ENCODE results near the gene SPEN.

The SPEN gene

DNA sequence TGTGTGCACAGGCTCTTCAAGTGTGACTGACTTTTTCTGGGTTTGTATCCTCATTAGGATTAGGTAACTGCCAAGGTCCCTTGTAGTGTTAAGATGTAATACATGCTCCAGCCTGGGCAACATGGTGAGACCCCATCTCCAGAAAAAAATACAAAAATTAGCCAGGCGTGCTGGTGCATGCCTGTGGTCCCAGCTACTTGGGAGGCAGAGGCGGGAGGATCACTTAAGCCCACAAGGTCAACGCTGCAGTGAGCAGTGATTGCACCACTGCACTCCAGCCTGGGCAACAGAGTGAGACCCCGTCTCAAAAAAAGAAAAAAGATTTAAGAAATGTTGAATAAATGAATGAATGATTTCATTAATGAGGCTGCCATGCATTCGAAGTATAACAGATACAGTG, 113.3 kb downstream of the SPEN start:
- H3K79me2 ChIP-seq (ENCODE audit: control insufficient read depth, insufficient read depth, low read length) = no peaks in the 10 kb centered on the region
- H3K36me3 ChIP-seq (ENCODE audit: control insufficient read depth, insufficient read depth, low read length) = peaks cover 2% of the 10 kb centered on the region
- no peak overlapping the region for H4K5ac ChIP-seq (ENCODE audit: low read length)
- no peak overlapping the region for H3K4me2 ChIP-seq (ENCODE audit: low read length)
- no peak overlapping the region for H3K23ac ChIP-seq (ENCODE audit: low read length)
- H2BK15ac ChIP-seq (replicated peaks; ENCODE audit: low read depth) = no peak overlapping the region
- no peak overlapping the region for H3K18ac ChIP-seq (ENCODE audit: low read length)
- H3K4me3 ChIP-seq (ENCODE audit: low read length) = no peak overlapping the region
- H3K79me1 ChIP-seq (ENCODE audit: low read length) = peaks cover 7% of the 10 kb centered on the region
- H2BK120ac ChIP-seq (ENCODE audit: low read depth, low read length) = no peak overlapping the region
- H3K4me1 ChIP-seq (ENCODE audit: control insufficient read depth, low read depth, low read length) = peaks cover 2% of the 10 kb centered on the region
- no peak overlapping the region for H3K56ac ChIP-seq (ENCODE audit: low read length)
- H3K9ac ChIP-seq (ENCODE audit: low read length) = no peak overlapping the region
- H2BK5ac ChIP-seq (ENCODE audit: low read length) = no peak overlapping the region
- no peak overlapping the region for H3K27ac ChIP-seq (ENCODE audit: low read depth, low read length)
- H3K4ac ChIP-seq (ENCODE audit: low read depth, low read length) = no peak overlapping the region
- no peak overlapping the region for H4K8ac ChIP-seq (ENCODE audit: low read depth, low read length)
- no peak for DNase-seq
- no peak overlapping the region for H2AK5ac ChIP-seq (ENCODE audit: low read length)
- no peaks in the 10 kb centered on the region for H3K27me3 ChIP-seq (ENCODE audit: insufficient read depth, low read length, poor library complexity)
- WGBS (ENCODE audit: extremely low coverage, insufficient coverage, low lambda C conversion rate) = no CpG with 5 or more reads among the region's 5 CpGs

DNA sequence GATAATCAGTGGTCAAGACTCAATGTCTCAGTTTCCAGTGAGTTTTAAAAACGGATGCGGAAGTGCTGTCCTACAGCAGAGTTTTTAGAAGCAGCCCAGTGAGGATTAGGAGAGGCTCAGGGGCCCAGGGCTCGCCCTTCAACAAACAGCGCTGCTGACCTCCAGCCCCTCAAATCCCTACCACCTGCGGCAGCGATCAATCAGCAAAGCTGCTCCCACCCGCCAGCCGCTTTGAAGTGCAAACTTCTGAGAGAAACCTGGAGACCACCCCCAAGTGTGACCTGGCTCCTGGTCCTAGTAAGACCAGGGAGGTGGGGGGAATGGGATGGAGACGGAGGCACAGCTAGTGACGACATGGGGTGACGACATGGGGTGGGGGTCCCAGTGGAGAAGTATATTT, 114.0 kb downstream of the SPEN start:
- H2BK120ac ChIP-seq (ENCODE audit: low read depth, low read length) = no peak overlapping the region
- H3K36me3 ChIP-seq (ENCODE audit: control insufficient read depth, insufficient read depth, low read length) = peaks cover 2% of the 10 kb centered on the region
- no peak for DNase-seq
- peaks cover 2% of the 10 kb centered on the region for H3K4me1 ChIP-seq (ENCODE audit: control insufficient read depth, low read depth, low read length)
- H4K5ac ChIP-seq (ENCODE audit: low read length) = no peak overlapping the region
- no peaks in the 10 kb centered on the region for H3K79me2 ChIP-seq (ENCODE audit: control insufficient read depth, insufficient read depth, low read length)
- no peak overlapping the region for H3K23ac ChIP-seq (ENCODE audit: low read length)
- H3K27ac ChIP-seq (ENCODE audit: low read depth, low read length) = no peak overlapping the region
- H3K27me3 ChIP-seq (ENCODE audit: insufficient read depth, low read length, poor library complexity) = no peaks in the 10 kb centered on the region
- no peak overlapping the region for H3K56ac ChIP-seq (ENCODE audit: low read length)
- no CpG with 5 or more reads among the region's 11 CpGs for WGBS (ENCODE audit: extremely low coverage, insufficient coverage, low lambda C conversion rate)
- no peak overlapping the region for H3K4me2 ChIP-seq (ENCODE audit: low read length)
- no peak overlapping the region for H3K18ac ChIP-seq (ENCODE audit: low read length)
- no peak overlapping the region for H3K4ac ChIP-seq (ENCODE audit: low read depth, low read length)
- no peak overlapping the region for H2BK5ac ChIP-seq (ENCODE audit: low read length)
- peaks cover 3% of the 10 kb centered on the region for H3K79me1 ChIP-seq (ENCODE audit: low read length)
- H2AK5ac ChIP-seq (ENCODE audit: low read length) = no peak overlapping the region
- H2BK15ac ChIP-seq (replicated peaks; ENCODE audit: low read depth) = no peak overlapping the region
- H3K4me3 ChIP-seq (ENCODE audit: low read length) = no peak overlapping the region
- H4K8ac ChIP-seq (ENCODE audit: low read depth, low read length) = no peak overlapping the region
- H3K9ac ChIP-seq (ENCODE audit: low read length) = no peak overlapping the region

DNA sequence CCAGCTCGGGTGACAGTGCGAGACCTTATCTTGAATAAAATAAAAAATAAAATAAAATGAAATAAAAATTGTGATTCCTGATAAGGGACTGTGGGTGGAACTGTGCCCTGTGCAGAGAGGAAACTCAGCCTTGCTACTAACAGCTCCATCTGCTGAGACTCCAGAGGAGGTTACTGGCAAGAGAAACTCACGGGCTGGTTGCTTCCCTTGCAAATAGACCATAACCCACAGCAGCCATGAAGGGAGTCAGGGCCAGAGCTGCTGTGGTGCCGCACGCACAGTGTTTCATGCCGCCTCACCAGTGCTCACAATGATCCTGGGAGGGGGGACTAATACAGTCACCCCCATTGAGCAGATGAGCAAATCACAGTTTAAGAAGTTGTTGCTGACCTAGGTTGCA, 114.7 kb downstream of the SPEN start:
- Histone ChIP-seq H3K27me3 (ENCODE audit: insufficient read depth, low read length, poor library complexity) (no peaks in the 10 kb centered on the region), H3K36me3 (ENCODE audit: control insufficient read depth, insufficient read depth, low read length) (peaks cover 2% of the 10 kb centered on the region)
- no CpG with 5 or more reads among the region's 6 CpGs for WGBS (ENCODE audit: extremely low coverage, insufficient coverage, low lambda C conversion rate)

DNA sequence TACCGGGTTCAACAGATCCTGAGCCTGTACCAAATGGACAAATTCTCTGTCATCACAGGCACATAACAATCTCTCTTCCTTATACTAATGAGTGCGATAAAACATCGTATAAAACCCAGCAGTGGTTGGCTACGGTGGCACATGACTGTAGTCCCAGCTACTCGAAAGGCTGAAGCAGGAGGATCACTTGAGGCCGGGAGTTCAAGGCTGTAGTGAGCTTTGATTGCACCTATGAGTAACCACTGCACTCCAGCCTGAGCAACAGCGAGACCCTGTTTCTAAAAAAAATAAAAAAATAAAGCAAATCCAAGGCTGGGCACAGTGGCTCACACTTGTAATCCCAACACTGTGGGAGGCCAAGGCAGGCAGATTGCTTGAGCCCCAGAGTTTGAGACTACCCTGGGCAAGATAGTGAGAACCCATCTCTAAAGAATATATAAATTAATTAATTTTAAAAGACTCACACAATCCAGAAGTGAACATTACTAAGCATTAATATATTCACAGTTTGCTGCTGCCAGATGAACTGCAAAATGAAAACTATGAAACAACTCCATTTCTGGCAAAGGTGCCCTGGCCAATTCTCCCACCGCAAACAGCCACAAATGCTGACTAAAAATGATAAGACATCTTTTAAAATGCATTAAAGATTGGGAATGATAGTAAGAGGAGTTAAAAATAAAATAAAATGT, 115.3 kb downstream of the SPEN start:
- WGBS (ENCODE audit: extremely low coverage, insufficient coverage, low lambda C conversion rate) = no CpG with 5 or more reads among the region's 8 CpGs
- Histone ChIP-seq H3K4ac (ENCODE audit: low read depth, low read length) (no peak overlapping the region), H3K56ac (ENCODE audit: low read length) (no peak overlapping the region), H4K5ac (ENCODE audit: low read length) (no peak overlapping the region), H3K9ac (ENCODE audit: low read length) (no peak overlapping the region), H3K36me3 (ENCODE audit: control insufficient read depth, insufficient read depth, low read length) (peaks cover 2% of the 10 kb centered on the region), H3K27ac (ENCODE audit: low read depth, low read length) (no peak overlapping the region), H2BK120ac (ENCODE audit: low read depth, low read length) (no peak overlapping the region), H3K4me3 (ENCODE audit: low read length) (no peak overlapping the region), H3K18ac (ENCODE audit: low read length) (no peak overlapping the region), H3K79me2 (ENCODE audit: control insufficient read depth, insufficient read depth, low read length) (no peaks in the 10 kb centered on the region), H3K4me1 (ENCODE audit: control insufficient read depth, low read depth, low read length) (no peaks in the 10 kb centered on the region), H3K4me2 (ENCODE audit: low read length) (no peak overlapping the region), H2BK5ac (ENCODE audit: low read length) (no peak overlapping the region), H2BK15ac (replicated peaks; ENCODE audit: low read depth) (no peak overlapping the region), H3K23ac (ENCODE audit: low read length) (no peak overlapping the region), H3K27me3 (ENCODE audit: insufficient read depth, low read length, poor library complexity) (no peaks in the 10 kb centered on the region), H2AK5ac (ENCODE audit: low read length) (no peak overlapping the region), H4K8ac (ENCODE audit: low read depth, low read length) (no peak overlapping the region), H3K79me1 (ENCODE audit: low read length) (peaks cover 4% of the 10 kb centered on the region)
- DNase-seq = no peak

More for the DNA sequence above, 114.7 kb downstream of the SPEN start:
- no peak overlapping the region for H4K8ac ChIP-seq (ENCODE audit: low read depth, low read length)
- no peak overlapping the region for H3K56ac ChIP-seq (ENCODE audit: low read length)
- H2BK15ac ChIP-seq (replicated peaks; ENCODE audit: low read depth) = no peak overlapping the region
- no peak overlapping the region for H3K18ac ChIP-seq (ENCODE audit: low read length)
- DNase-seq = no peak
- H3K27ac ChIP-seq (ENCODE audit: low read depth, low read length) = no peak overlapping the region
- peaks cover 2% of the 10 kb centered on the region for H3K4me1 ChIP-seq (ENCODE audit: control insufficient read depth, low read depth, low read length)
- H2BK5ac ChIP-seq (ENCODE audit: low read length) = no peak overlapping the region
- no peak overlapping the region for H2BK120ac ChIP-seq (ENCODE audit: low read depth, low read length)
- no peaks in the 10 kb centered on the region for H3K79me2 ChIP-seq (ENCODE audit: control insufficient read depth, insufficient read depth, low read length)
- no peak overlapping the region for H3K4ac ChIP-seq (ENCODE audit: low read depth, low read length)
- H4K5ac ChIP-seq (ENCODE audit: low read length) = no peak overlapping the region
- H3K4me2 ChIP-seq (ENCODE audit: low read length) = no peak overlapping the region
- no peak overlapping the region for H3K4me3 ChIP-seq (ENCODE audit: low read length)
- H2AK5ac ChIP-seq (ENCODE audit: low read length) = no peak overlapping the region
- H3K79me1 ChIP-seq (ENCODE audit: low read length) = peaks cover 3% of the 10 kb centered on the region
- no peak overlapping the region for H3K23ac ChIP-seq (ENCODE audit: low read length)
- no peak overlapping the region for H3K9ac ChIP-seq (ENCODE audit: low read length)

DNA sequence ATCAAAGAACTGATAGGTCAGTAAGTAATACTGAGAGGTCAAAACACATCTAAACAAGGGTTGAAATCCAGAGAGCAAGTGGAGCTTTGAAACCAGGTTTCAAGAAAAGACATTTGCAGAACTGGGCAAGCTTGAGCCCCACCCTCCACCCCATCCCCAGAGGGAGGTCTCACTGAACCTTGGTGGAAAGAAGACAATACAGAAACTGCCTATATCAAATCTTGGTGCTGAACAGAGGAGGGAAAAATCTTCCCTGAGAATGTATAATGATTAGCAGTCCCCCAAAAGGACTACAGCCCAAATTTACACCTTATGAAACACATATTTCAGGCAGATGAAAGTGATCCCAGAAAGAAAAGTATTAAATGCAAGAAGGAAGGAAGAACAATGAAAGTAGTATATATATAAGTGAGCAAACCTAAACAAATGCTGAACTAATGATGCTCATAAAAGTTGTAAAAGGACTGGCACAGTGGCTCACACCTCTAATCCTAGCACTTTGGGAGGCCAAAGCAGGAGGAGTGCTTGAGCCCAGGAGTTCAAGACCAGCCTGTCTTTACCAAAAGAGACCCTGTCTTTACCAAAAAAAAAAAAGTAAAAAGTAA, 116.0 kb downstream of the SPEN start:
- Histone ChIP-seq H2BK15ac (replicated peaks; ENCODE audit: low read depth) (no peak overlapping the region), H3K4me1 (ENCODE audit: control insufficient read depth, low read depth, low read length) (no peaks in the 10 kb centered on the region), H3K4me2 (ENCODE audit: low read length) (no peak overlapping the region)

More for the DNA sequence above, 116.0 kb downstream of the SPEN start:
- no peak overlapping the region for H3K27ac ChIP-seq (ENCODE audit: low read depth, low read length)
- no peak overlapping the region for H4K8ac ChIP-seq (ENCODE audit: low read depth, low read length)
- H3K56ac ChIP-seq (ENCODE audit: low read length) = no peak overlapping the region
- no peak overlapping the region for H3K9ac ChIP-seq (ENCODE audit: low read length)
- H3K4ac ChIP-seq (ENCODE audit: low read depth, low read length) = no peak overlapping the region
- H3K79me2 ChIP-seq (ENCODE audit: control insufficient read depth, insufficient read depth, low read length) = no peaks in the 10 kb centered on the region
- no peak overlapping the region for H2AK5ac ChIP-seq (ENCODE audit: low read length)
- H3K36me3 ChIP-seq (ENCODE audit: control insufficient read depth, insufficient read depth, low read length) = peaks cover 2% of the 10 kb centered on the region
- H3K18ac ChIP-seq (ENCODE audit: low read length) = no peak overlapping the region
- H2BK5ac ChIP-seq (ENCODE audit: low read length) = no peak overlapping the region
- no peak overlapping the region for H2BK120ac ChIP-seq (ENCODE audit: low read depth, low read length)
- H3K23ac ChIP-seq (ENCODE audit: low read length) = no peak overlapping the region
- no peak overlapping the region for H3K4me3 ChIP-seq (ENCODE audit: low read length)
- no peak for DNase-seq
- H3K79me1 ChIP-seq (ENCODE audit: low read length) = peaks cover 4% of the 10 kb centered on the region
- no peaks in the 10 kb centered on the region for H3K27me3 ChIP-seq (ENCODE audit: insufficient read depth, low read length, poor library complexity)
- H4K5ac ChIP-seq (ENCODE audit: low read length) = no peak overlapping the region
